ENCODE results near the gene SERPINA12.

SERPINA12 gene

GRCh38 chr14:94465042-94465441 lies 44.2 kb downstream of the SERPINA12 start:
- peak; percentile 30 for DNase-seq (ENCODE audit: low spot score)

GRCh38 chr14:94464290-94464689 lies 45.0 kb downstream of the SERPINA12 start:
- peak; percentile 34 for DNase-seq (ENCODE audit: low spot score)

GRCh38 chr14:94462763-94463572 lies 46.3 kb downstream of the SERPINA12 start:
- DNase-seq (ENCODE audit: low spot score): no peak

GRCh38 chr14:94462219-94462551 lies 47.1 kb downstream of the SERPINA12 start:
- DNase-seq (ENCODE audit: low spot score): no peak

- no peak for DNase-seq (ENCODE audit: low spot score)
These were observed 47.6 kb downstream of the SERPINA12 start for GRCh38 chr14:94461526-94462218.

- DNase-seq (ENCODE audit: low spot score): no peak
These were observed 48.4 kb downstream of the SERPINA12 start for GRCh38 chr14:94460631-94461416.

- DNase-seq (ENCODE audit: low spot score): no peak
These were observed 50.6 kb downstream of the SERPINA12 start for GRCh38 chr14:94458558-94459205.

GRCh38 chr14:94458096-94458495 lies 51.2 kb downstream of the SERPINA12 start:
- DNase-seq (ENCODE audit: low spot score): no peak

GRCh38 chr14:94455928-94456327 lies 53.3 kb downstream of the SERPINA12 start:
- no peak for DNase-seq (ENCODE audit: low spot score)

- no peak for DNase-seq (ENCODE audit: low spot score)
These were observed 57.4 kb downstream of the SERPINA12 start for GRCh38 chr14:94451826-94452225.

- DNase-seq (ENCODE audit: low spot score): no peak
These were observed 58.0 kb downstream of the SERPINA12 start for GRCh38 chr14:94451091-94451771.

GRCh38 chr14:94450722-94451090 lies 58.6 kb downstream of the SERPINA12 start:
- no peak for DNase-seq (ENCODE audit: low spot score)

GRCh38 chr14:94449930-94450329 lies 59.3 kb downstream of the SERPINA12 start:
- no peak for DNase-seq (ENCODE audit: low spot score)

- DNase-seq (ENCODE audit: low spot score): no peak
These were observed 61.0 kb downstream of the SERPINA12 start for GRCh38 chr14:94448071-94448808.

- DNase-seq (ENCODE audit: low spot score): no peak
These were observed 62.1 kb downstream of the SERPINA12 start for GRCh38 chr14:94447206-94447605.

- no peak for DNase-seq (ENCODE audit: low spot score)
These were observed 63.1 kb downstream of the SERPINA12 start for GRCh38 chr14:94446126-94446525.

- no peak for DNase-seq (ENCODE audit: low spot score)
These were observed 64.3 kb downstream of the SERPINA12 start for GRCh38 chr14:94445003-94445402.

- no peak for DNase-seq (ENCODE audit: low spot score)
These were observed 67.6 kb downstream of the SERPINA12 start for GRCh38 chr14:94441531-94442205.

GRCh38 chr14:94441130-94441529 lies 68.1 kb downstream of the SERPINA12 start:
- no peak for DNase-seq (ENCODE audit: low spot score)

- no peak for DNase-seq (ENCODE audit: low spot score)
These were observed 69.7 kb downstream of the SERPINA12 start for GRCh38 chr14:94439453-94440057.
